GM12873 (cell line): Measurements from ENCODE around the gene TRPV2.

ENCODE experiments used
- CTCF ChIP-seq: IDR thresholded peaks from 2 replicates; pipeline ENCODE4 v1.5.1; 2012; ENCODE audit warnings: low read depth, mild to moderate bottlenecking, moderate library complexity, low read length, control low read depth; ENCODE audit not compliant: insufficient read depth; ENCODE audit errors: missing control alignments

The TRPV2 gene

GRCh38 chr17:16460796-16461605, 45.6 kb downstream of the TRPV2 start:
- no peak for TF ChIP-seq CTCF

DNA sequence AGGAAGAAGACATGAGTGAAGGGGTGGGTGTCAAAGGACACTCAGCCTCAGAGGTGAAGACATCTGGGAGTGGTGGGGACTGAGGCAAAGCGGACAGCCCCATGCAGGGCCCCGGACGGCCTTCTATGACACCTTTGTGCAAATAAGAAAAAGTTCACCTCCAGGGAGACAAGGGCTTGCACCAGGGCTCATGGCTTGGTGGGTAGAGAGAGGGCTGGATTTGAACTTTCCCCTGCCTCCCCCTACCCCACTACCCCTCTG, 46.2 kb downstream of the TRPV2 start:
- no peak for TF ChIP-seq CTCF

GRCh38 chr17:16462070-16462864, 46.9 kb downstream of the TRPV2 start:
- TF ChIP-seq CTCF, result no peak

DNA sequence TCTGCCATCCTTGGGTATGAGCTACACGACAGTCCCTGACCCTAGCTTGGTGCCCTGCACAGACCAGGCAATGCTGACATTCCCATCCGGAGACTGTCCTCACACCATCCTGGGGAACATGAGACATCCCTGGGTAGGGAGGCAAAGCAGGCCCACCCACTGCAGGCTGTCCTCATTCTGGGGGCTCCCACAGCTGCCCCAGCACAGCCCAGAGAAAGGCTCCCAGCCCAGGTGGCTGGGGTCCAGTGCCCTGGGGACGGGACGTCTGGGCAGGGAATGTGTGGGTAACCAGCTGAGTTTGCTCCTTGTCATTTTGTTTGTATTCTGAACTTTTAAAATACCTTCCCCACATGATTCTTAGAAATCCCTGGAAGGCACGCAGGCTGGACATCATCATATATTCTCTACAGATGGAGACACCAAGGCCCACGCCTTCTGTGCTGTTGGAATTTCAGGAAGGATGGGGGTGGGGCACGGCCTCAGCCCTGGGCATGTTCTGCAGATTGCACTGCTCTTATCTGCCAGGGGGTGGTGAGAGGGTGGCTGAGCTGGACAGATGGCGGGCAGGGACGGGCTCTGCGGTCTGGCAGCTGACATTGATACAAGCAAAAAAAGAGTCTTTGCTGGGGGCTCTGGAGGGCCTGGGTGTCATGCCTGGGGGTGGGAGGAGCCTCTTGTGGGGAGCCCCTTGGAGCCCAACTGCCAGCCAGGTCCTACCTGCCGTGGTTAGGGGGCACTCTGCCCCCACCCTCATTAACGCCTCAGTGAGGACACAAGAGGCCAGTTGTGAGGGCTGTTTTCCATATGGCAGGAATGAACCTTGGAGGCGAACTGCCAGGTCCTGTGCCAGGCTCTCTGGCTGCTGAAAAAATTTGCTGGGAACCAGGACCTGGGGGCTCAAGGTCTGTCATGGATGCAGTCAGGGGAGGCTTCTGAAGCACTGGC, 48.3 kb downstream of the TRPV2 start:
- TF ChIP-seq CTCF, result no peak

GRCh38 chr17:16464303-16465051, 49.1 kb downstream of the TRPV2 start:
- no peak for TF ChIP-seq CTCF

GRCh38 chr17:16465052-16465312, 49.6 kb downstream of the TRPV2 start:
- no peak for TF ChIP-seq CTCF
